GM15510 (cell line): ENCODE results near the gene SKA1.

Source experiments
- POLR2A ChIP-seq: IDR thresholded peaks from 3 replicates; pipeline ENCODE4 v1.6.1; 2011; ENCODE audit warnings: borderline replicate concordance; ENCODE audit not compliant: insufficient read length; ENCODE audit errors: extremely low read depth

SKA1 gene

DNA sequence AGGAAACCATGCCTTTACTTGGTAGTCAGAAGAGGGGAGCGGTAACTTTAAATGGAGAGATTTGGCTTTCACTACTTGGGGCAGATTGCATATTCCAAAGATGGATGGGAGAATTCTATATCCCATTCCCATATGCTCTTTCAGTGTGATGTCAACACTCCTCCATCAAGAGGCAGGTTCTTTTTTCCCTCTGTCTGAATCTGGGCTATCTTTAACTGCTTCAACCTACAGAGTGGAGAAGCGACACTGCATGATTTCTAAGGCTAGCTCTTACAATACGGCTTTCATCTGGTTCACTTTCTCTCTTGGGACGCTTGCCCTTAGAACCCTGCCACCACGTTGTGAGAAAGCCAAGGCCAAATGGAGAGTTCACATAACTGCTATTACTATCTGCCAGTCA is 34.4 kb downstream of the SKA1 start:
- TF ChIP-seq POLR2A = no peak

- no peak for TF ChIP-seq POLR2A
Observed at GRCh38 chr18:50410008-50410407, 35.2 kb downstream of the SKA1 start.

DNA sequence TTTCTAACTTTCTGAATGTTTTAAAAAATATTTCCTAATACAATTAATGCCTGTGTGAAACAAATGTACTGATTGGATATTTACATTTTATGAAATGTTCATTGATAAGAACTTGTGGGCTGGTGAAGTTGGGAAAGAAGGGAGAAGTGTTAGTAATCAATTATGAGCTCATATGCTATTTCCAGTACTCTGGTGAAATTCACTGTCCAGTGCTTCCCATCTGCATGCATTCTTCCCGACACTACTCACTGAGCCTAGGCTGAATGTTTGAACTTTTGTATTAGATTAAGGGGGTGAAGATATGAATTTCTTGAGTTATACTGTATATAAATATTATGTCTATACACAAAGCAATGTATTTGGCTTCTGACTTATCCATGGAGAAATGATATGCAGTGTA is 36.0 kb downstream of the SKA1 start:
- TF ChIP-seq POLR2A = no peak

GRCh38 chr18:50418650-50419049 is 43.8 kb downstream of the SKA1 start:
- TF ChIP-seq POLR2A = no peak

- no peak for TF ChIP-seq POLR2A
Observed at GRCh38 chr18:50422286-50422898, 47.5 kb downstream of the SKA1 start.

- no peak for TF ChIP-seq POLR2A
Observed at GRCh38 chr18:50424877-50425690, 50.2 kb downstream of the SKA1 start.

- no peak for TF ChIP-seq POLR2A
Observed at GRCh38 chr18:50427896-50428295, 53.0 kb downstream of the SKA1 start.

GRCh38 chr18:50428531-50429206 is 53.8 kb downstream of the SKA1 start:
- no peak for TF ChIP-seq POLR2A

- TF ChIP-seq POLR2A = no peak
Observed at GRCh38 chr18:50429207-50429948, 54.5 kb downstream of the SKA1 start.

DNA sequence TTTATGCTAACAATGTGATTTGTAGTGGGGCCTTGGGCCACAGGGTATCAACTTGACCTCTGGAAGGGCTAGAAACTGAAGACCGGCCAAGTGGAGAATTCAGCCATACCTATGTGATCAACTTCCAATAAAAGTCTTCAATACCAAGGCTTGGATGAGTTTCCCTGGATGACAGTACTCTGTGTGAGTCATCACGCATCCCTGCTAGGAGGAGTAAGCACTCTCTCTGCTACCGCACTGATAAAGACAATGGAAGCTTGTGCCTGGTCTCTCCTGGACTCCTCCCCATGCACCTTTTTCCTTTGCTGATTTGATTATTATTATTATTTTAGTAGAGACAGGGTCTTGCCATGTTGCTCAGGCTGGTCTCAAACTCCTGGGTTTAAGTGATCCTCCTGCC is 58.1 kb downstream of the SKA1 start:
- TF ChIP-seq POLR2A = no peak

- no peak for TF ChIP-seq POLR2A
Observed at GRCh38 chr18:50439460-50440015, 64.7 kb downstream of the SKA1 start.

DNA sequence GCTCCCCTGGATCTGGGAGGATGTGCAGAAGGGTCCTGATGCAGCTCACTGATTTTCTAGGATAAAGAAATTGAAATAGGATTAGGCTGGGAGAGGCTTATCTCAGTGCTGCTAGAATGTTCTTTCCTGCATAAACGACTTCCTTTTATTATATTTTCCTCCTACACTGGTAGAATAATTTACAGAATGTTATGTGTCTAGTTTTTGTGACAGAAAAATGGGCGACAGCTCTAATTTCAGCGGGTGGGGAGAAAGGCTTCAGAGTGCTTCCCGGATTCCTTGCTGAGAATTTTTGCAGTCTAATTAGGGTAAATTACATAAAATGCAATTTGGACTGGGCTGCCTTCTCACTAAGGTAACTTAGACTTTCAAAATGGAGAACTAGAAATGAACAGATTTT is 66.2 kb downstream of the SKA1 start:
- TF ChIP-seq POLR2A = no peak

DNA sequence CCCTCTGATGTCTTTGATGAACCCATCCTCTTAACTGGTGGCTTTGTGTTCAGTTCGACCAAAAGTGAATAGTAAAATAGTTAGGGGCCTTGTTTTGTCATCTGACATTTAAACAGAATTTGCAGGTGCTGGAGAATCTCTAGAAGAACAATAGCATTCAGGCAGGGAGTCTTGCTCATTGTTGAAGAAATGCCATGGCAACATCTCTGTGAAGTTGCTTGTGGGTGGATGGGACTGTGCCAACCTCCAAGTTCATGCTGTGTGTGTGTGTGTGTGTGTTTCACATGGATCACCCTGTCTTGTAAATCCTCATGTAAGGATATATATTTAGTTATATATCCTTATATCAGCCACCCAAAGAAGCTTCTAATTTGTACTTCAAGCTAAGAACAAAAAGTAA is 66.7 kb downstream of the SKA1 start:
- no peak for TF ChIP-seq POLR2A
